GM21786 (cell line): ENCODE data around the gene ZNF689.
"Not testable (repeated sequence)": the region's sequence is repeated elsewhere in the genome, so short reads cannot be mapped to it uniquely, and the experiment has no call there.

Source experiments
- ATAC-seq: cut with Tn5 transposase; IDR thresholded peaks from one replicate; pipeline ENCODE4 v1.9.1; 2021; ENCODE audit not compliant: unreplicated experiment

The ZNF689 gene

DNA sequence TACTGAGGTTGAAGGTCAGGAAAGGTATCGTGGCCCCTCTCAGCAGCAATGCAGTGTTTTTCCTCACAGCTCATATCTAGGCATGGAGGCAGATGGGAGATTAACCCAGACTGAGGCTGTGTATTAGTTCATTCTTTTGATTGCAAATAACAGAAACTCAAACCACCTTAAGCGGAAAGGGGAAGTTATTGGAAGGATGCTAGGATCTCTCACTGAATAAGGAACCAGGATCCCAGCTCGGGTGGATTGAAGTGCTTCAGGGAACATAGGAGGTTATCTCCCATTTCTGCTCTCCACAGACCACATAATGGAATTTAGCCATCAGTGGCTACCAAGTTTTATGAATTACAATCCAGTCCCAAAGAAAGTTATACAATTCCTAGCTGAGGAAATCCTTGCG is 8.2 kb downstream of the ZNF689 start:
- no peak for ATAC-seq

DNA sequence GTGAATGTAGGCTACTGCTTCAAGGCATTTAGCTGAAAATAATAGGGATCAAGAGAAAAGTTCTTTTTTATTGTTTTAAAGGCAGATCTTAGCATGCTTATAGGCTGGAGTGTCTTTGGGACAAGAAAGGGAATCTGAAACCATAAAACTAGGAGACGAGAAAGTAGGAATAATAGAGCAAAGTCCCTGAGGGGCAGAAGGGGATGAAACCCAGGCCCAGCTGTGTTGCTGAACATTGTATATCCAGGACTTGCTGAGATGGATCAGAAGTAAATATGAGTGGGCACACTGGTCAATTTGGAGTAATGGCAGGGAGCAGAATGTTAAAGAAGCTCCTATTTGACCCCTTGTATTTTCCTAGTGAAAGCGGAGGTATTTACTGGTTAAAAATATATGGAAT is 9.3 kb downstream of the ZNF689 start:
- ATAC-seq: no peak

DNA sequence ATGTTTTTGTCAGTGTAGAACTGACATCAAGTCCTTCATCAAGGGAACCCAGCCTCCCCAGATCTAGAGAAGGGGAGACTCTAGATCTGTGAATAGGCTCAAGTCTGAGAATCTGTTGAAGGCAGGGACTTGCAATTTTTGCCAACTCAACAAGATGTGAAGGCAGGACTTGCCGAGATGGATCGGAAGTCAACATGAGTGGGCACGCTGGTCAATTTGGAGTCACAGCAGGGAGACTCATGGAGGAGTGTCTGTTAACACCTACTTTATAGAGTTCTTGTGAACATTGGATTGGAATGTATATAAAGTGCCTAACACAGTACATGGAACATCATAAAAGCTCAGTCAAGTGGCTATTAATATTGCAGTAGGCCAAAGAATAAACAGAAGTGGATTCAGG is 10.0 kb downstream of the ZNF689 start:
- no peak for ATAC-seq

DNA sequence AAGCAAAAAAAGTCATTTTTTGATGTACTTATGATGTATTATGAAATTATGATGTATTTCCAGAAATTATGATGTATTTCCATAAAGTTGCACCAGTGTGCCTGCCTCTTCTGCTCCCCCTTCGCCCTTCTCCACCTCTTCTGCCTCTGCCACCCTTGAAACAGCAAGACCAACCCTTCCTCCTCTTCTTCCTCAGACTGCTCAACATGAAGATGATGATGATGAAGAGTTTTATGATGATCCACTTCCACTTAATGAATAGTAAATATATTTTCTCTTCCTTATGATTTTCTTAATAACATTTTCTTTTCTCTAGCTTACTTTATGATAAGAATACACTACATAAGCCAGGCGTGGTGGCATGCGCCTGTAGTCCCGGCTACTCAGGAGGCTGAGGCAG is 17.3 kb downstream of the ZNF689 start:
- no peak for ATAC-seq

DNA sequence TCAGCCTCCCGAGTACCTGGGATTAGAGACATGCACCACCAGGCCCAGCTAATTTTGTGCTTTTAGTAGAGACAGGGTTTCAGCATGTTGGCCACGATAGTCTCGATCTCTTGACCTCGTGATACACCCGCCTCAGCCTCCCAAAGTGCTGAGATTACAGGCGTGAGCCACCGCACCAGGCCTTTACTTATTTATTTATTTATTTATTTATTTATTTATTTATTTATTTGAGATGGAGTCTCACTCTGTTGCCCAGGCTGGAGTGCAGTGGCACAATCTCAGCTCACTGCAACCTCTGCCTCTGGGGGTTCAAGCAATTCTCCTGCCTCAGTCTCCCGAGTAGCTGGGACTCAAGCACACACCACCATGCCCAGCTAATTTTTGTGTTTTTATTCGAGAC is 19.3 kb downstream of the ZNF689 start:
- not testable (repeated sequence) for ATAC-seq

DNA sequence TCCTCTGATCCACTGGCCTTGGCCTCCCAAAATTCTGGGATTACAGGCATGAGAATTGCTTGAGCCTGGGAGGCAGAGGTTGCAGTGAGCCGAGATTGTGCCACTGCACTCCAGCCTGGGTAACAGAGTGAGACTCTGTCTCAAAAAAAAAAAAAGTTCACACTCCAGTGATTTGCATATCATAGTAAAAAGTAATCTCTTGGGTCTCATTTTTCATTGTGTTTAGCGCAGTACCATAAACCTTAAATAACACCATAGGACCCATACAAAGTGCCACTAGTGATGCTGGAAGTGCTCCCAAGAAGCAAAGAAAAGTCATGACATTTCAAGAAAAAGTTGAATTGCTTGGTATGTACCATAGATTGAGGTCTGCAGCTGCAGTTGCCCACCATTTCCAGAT is 20.6 kb downstream of the ZNF689 start:
- not testable (repeated sequence) for ATAC-seq

DNA sequence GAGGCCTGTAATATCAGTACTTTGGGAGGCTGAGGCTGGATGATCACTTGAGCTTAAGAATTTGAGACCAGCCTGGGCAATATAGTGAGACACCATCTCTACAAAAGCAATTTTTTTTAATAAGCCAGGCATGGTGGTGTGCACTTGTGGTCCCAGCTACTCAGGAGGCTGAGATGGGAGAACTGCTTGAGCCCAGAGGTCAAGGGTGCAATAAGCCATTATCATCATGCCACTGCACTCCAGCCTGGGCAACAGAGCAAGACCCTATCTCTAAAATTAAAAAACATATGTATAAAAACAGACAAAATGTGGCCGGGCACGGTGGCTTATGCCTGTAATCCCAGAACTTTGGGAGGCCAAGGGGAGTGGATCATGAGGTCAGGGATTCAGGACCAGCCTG is 21.5 kb downstream of the ZNF689 start:
- ATAC-seq: no peak

DNA sequence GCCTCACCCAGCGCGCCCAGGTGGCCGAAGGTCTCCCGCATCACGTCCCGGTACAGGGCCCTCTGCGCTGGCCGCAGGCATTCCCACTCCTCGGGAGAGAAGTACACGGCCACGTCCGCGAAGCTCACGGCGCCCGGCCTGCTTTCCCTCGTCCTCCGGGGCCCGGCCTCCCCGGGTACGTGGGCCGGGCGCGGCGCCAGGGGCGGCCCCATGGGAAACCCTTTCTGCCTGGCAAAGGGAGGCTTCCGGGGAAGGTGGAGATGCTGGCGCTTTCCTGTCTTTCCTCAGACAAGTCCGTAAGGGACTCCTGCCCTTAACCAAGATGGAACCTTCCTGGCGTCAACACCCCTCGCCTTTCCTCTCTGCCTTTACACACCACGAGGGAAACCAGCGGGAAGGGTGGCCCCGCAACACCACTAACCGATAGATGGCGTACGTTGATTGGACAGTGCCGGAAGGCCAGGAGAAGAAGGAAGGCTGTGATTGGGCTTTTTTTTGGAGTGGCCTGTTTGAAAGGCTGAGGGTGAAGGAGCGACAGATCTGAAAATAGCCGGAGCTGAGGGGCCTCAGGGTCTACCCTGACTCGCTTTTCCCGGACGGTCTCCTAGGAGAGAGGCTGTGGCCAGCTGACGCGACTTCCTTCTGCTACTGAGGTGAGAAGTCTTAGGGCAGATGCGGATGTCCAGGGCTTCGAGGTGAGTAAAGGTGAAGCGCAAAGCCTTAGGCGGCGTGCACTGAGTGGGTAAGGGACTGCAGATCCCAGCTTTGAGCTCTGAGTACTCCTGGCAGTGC is 24.6 kb downstream of the ZNF689 start, which contains the start of gene ZNF785:
Gene ZNF785 (minus strand): TSS at position 298 of the 792 bp plus-strand sequence. CDS start 86 bp downstream, at position 212.
- ATAC-seq: peak; percentile 91

DNA sequence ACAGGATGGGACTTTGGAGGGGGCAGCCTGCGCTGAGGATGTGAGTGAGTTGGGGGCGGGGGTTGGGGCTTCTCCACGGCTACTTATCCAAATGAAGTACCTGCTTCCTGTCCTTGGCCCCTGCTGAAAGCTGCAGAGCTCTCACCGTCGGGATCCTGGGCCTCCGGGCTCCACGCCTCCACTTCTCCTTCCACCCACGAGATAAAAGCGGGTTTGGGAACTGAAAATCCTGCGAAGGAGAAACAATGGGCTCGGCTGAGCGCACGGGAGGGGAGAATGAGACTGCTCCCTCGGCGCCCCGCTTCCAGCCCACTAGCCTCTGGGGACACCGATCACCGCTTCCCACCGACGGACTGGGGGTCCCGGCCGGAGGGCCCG is 25.2 kb downstream of the ZNF689 start:
- peak; percentile 34 for ATAC-seq

DNA sequence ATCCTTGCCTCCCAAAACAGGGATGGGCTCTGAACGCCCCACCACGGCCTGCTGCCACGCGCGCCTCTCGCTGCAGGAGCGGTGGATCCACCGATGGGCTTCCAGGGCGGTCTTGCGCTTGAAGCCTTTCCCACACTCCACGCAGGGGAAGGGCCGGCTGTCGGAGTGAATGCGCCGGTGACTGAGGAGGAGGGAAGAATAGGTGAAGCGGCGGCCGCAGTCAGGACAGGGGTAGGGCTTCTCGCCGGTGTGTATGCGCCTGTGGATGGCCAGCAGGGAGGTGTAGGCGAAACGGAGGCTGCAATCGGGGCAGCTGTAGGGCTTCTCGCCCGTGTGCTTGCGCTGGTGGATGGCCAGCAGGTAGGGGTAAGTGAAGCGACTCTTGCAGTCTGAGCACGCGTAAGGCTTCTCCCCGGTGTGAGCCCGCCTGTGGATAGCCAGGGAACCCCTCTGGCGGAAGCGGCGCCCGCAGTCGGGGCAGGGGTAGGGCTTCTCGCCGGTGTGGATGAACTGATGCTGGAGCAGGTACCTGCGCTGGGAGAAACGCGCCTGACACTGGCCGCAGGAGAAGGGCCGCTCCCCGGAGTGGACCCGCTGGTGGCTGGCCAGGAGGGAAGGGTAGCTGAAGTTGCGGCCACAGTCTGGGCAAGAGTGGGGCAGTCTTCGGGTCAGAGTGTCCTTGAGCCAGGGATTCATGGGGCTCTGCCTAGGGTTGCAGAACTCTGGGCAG is 27.4 kb downstream of the ZNF689 start:
- no peak for ATAC-seq

DNA sequence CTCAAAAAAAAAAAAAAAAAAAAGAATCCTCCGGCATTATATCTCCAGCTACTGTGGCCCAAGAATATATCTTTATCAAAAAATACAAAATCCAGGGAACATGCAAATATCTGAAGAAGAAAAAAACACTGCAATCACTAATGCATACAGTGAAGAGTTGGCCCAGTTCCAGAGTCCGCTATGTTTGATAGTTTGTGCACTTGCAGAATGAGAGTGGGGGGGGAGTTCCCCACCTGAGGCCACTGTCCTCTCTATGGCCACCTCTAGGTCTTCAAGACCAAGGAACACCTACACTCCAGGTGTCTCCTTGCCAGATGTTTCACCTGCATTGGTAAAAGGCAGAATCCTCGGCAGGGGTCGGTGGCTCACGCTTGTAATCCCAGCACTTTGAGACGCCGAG is 28.7 kb downstream of the ZNF689 start:
- ATAC-seq: no peak

DNA sequence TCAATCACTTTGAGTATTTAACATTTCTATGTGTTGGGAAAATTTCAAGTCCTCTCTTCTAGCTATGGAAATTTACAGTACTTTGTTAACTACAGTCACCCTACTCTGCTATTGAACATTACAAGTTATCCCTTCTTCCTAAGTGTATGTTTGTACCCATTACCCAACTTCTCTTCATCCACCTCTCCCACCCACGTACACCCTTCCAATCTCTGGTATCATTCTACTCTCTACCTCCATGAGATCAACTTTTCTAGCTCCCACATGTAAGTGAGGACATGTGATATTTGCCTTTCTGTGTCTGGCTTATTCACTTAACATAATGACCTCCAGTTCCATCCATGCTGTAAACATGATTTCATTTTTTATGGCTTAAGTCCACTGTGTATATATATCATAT is 35.5 kb downstream of the ZNF689 start:
- ATAC-seq: no peak

DNA sequence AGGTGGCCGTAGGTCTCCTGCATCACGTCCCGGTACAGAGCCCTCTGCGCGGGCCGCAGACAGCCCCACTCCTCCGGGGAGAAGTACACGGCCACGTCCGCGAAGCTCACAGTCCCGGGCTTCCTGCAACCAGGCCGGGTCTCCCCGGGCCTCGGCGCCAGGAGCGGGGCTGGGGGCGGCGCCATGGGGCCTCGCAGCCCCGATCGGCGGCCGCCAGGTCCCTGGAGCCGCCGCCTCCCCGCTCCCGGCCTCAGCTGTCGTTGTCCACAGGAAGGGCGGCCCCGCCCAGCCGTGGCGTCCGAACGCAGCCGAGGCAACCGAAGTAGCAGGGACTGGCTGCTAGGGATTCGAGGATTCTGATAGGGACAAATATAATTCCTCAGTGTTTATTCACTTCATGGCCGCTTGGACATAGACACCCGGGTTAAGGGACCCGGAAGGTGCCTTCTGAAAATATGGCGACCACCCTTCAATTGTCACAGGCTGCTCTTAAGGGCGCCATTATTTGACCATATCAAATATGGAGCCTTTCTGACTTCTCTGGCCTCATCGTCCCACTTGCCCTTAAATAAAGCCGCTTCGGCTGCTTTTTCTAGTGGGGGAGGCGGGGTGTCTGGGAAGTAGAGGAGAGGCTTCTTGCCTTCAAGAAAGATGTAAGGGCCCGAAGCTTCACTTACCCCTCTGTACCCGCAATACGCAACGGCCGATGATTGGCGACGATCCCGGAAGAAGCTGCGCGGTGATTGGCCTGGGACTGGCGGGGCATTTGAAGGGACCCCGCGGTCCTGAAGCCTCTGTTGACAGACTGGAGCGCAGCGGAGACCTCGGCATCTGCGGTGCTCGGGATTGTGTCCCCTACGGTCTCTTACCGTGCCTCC is 38.5 kb downstream of the ZNF689 start, which contains the start of gene ZNF688:
Gene ZNF688 (minus strand): TSS at position 270 of the 878 bp plus-strand sequence. CDS start 85 bp downstream, at position 185.
- ATAC-seq: peak; percentile 75

DNA sequence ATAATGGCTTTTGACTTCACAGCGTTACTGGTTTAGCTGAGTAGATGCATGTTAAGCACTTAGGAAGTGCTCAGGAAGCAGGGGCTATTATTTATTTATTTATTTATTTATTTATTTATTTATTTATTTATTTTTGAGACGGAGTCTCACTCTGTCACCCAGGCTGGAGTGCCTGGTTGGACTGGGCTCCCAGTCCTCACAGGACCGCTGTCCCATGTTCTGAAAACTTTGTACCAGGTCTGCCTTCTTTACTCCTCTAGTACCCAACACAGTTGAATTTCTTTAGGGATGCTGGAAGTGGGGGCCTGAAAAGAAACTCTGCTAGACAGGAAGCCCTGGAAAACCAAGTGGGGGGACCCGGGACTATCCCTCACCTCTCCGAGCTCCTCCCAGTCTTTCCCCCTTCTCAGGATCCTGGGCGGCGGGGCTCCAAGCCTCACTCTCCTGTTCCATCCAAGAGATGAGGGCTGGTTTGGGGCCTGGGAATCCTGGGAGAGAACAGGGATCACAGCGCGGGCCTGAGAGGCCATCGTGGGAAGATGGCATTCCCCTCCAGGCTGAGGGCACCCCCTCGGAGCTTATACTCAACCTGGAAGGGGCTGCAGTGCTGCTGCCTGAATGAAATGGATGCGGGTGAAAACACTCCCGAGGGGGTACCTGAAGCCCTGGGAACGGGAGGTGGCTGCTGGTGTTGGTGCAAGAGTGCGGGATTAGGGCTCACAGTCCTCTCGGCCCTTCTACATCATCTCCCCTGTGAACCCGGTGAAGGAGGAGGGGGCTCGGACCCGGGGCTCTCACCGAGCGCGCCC is 39.3 kb downstream of the ZNF689 start:
- no peak for ATAC-seq

DNA sequence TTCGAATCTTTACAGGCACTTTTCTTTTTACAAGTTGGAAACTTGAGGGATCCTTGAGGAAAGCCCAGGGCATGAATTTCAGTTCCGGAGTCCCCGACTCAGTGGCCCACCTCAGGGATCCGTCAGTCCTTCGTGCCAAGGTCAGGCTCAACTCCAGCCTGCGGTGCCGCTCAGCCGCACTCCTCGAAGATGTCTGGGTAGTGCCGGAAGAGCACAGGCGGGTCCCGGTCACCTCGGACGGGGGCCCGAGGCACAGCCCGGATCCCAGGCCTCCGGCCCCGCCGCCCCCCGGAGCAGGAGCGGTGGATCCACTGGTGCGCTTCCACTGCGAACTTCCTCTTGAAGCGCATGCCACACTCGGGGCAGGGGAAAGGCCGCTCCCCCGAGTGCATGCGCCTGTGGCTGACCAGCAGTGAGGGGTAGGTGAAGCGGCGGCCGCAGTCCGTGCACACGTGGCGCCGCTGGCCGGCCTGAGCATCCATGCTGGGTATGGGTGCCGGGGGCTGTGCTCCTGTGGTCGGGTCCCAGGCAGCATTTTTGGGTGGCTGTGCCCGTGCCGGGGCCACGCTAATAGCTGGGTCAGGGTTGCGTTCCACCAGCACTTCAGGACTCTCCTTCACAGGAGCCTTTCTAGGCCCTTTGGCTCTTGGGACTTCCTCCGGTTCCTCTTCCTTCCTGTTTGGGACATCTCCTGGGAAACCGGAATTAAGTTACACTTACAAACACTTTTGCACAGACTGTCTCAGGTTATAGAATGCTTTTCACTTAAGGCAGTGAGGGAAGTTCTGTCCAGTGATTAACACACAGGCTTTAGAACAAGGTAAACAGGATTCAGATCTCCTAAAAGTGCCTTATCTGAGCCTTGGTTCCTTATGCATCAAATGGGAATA is 40.2 kb downstream of the ZNF689 start:
- no peak for ATAC-seq

DNA sequence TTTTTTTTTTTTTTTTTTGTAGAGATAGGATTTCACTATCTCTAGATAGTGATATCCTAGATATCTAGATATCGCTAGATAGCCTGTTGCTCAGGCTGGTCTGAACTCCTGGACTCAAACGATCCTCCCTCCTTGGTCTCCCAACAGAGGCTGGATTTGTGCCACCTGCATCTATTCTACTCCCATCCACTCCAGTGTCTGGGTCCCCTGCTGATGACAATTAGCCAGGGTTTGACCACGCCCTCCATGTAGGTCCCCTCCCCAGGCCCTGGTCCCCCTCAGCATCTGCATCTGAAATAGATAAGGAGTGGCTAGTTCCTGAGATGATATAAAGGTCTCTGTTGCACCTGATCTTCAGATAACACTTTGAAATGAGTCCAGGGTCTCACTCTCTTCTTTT is 40.9 kb downstream of the ZNF689 start:
- ATAC-seq: no peak

DNA sequence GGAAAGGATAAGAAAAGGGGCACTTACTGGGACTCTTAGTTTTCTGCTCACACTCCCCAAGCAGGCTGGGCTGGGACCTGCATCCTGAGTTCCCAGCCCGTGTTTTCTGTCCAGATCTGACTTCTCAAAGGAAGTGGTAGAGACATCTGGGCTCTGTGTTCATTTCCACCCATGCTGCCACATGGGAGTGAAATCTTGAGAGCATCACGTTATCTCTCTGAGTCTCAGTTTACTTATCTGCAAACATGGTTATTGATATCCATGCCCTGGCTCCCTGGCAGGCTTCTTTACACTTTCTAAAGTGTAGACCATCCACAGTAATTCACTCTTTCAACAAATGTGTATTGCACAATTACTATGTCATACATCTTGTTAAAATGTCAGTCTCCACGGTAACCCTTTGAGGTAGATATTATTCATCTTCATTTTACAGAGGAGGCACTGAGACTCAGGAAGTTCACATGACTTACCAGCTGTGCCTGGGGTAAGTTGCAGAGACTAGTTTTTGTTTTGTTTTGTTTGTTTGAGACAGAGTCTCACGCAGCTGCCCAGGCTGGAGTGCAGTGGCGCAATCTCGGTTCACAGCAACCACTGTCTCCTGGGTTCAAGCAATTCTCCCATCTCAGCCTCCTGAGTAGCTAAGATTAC is 42.1 kb downstream of the ZNF689 start:
- peak; percentile 30 for ATAC-seq

DNA sequence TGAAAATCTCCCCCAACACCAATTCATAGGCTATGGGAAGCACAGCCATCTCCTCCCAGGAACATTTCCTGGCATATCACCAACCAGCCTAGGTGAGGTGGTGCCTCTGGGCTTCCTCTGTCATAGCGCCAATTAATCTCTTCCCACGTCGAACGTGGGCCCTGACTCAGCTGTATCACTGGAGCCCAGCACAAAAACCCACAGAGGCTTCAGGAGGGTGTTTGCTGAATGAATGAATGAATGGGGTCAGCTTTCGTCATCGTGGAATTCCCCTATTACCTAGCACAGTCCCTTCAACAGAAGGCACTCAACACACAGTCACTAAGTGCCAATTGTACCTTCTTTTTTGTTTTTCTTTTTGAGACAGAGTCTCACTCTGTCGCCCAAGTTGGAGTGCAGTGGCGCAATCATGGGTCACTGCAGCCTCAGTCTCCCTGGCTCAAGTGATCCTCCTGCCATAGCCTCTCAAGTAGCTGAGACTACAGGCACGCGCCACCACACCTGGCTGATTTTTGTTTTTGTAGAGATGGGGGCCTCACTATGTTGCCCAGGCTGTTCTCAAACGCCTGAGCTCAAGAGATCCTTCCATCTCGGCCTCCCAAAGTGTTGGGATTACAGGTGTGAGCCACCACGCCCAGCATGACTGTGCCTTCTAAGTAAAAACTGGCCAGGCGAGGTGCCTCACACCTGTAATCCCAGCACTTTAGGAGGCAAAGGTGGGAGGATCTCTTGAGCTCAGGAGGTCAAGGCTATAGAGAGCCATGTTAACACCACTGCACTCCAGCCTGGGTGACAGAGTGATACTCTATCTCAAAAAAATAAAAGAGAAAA is 42.8 kb downstream of the ZNF689 start:
- ATAC-seq: no peak
